H1 (cell line): ENCODE data around the gene INTS7. TPM values are rescaled to one million over a fixed set of nuclear protein-coding genes. Genes with fewer than 3 reads are reported as not detected.

ENCODE experiments used
- CTCF ChIA-PET: fragments of 300-600 bp; sonication (Branson Sonifier 250); formaldehyde crosslinking; loops from one replicate; lab custom pipeline; 2021; ENCODE audit not compliant: partially characterized antibody; lab: Charles Lee
- POLR2A ChIA-PET: fragments of 300-600 bp; sonication (Branson Sonifier 250); formaldehyde crosslinking; loops from one replicate; lab custom pipeline; 2021; ENCODE audit warnings: inconsistent platforms; ENCODE audit not compliant: partially characterized antibody; lab: Charles Lee
- DNase-seq, 2 experiments: peaks; one replicate each; pipeline versions ENCODE4 v3.0.0 to v3.0.0-alpha.2; 2010 to 2022; ENCODE audit warnings: low spot score in 2 of 2, low read depth in 1 of 2, mixed read lengths in 1 of 2
- FAIRE-seq: peaks from 2 replicates; lab custom pipeline; 2011; peaks lifted over from hg19 to GRCh38; lab: Jason Lieb, UNC
- H2AFZ ChIP-seq: 2 replicates; pipeline ENCODE4 v1.8.1; 2012; ENCODE audit warnings: low read length, inconsistent platforms
- H2AK5ac ChIP-seq: 2 replicates; pipeline ENCODE4 v1.6.1; 2013; ENCODE audit warnings: low read depth, low read length
- H2BK120ac ChIP-seq: replicated peaks from 2 replicates; pipeline ENCODE3; 2013; ENCODE audit warnings: low read depth, low read length, inconsistent platforms
- H2BK12ac ChIP-seq: 2 replicates; pipeline ENCODE4 v1.6.1; 2013; ENCODE audit warnings: low read depth, low read length
- H2BK15ac ChIP-seq: 2 replicates; pipeline ENCODE4 v1.6.1; 2013; ENCODE audit warnings: low read length
- H2BK20ac ChIP-seq: 2 replicates; pipeline ENCODE4 v1.6.1; 2013; ENCODE audit warnings: low read length
- H2BK5ac ChIP-seq: 2 replicates; pipeline ENCODE4 v1.6.1; 2013; ENCODE audit warnings: low read depth, low read length
- H3K14ac ChIP-seq: 2 replicates; pipeline ENCODE4 v1.6.1; 2013; ENCODE audit warnings: inconsistent platforms; ENCODE audit not compliant: insufficient read length
- H3K18ac ChIP-seq: 2 replicates; pipeline ENCODE4 v1.6.1; 2013; ENCODE audit warnings: low read length; ENCODE audit errors: extremely low read depth
- H3K23ac ChIP-seq: 2 replicates; pipeline ENCODE4 v1.6.1; 2013; ENCODE audit warnings: inconsistent platforms; ENCODE audit not compliant: insufficient read length
- H3K23me2 ChIP-seq: 2 replicates; pipeline ENCODE4 v1.6.1; 2013; ENCODE audit warnings: low read depth, low read length
- H3K27ac ChIP-seq: 2 replicates; pipeline ENCODE4 v1.6.1; 2011; ENCODE audit warnings: low read depth, low read length, inconsistent platforms
- H3K27me3 ChIP-seq, 4 experiments: replicated peaks in 1 of 4; 1 replicate in 1 of 4; 2 replicates in 3 of 4; pipeline versions ENCODE4 v1.6.1 to v1.8.1; 2011 to 2013; ENCODE audit warnings: low read length in 3 of 4, mild to moderate bottlenecking in 3 of 4, inconsistent platforms in 2 of 4, mixed read lengths in 2 of 4, moderate library complexity in 1 of 4; ENCODE audit not compliant: control insufficient read depth in 3 of 4, insufficient read depth in 3 of 4; ENCODE audit errors: extremely low read depth in 1 of 4
- H3K36me3 ChIP-seq, 4 experiments: 2 replicates each; pipeline versions ENCODE4 v1.6.1 to v1.8.1; 2011 to 2013; ENCODE audit warnings: mild to moderate bottlenecking in 4 of 4, low read length in 3 of 4, moderate library complexity in 2 of 4, control low read depth in 1 of 4, inconsistent platforms in 1 of 4; ENCODE audit not compliant: insufficient read depth in 4 of 4, control insufficient read depth in 2 of 4
- H3K4ac ChIP-seq: replicated peaks from 2 replicates; pipeline ENCODE3; 2013; ENCODE audit warnings: low read length, low read depth, mixed read lengths, inconsistent platforms; ENCODE audit not compliant: insufficient read length
- H3K4me1 ChIP-seq, 4 experiments: replicated peaks in 1 of 4; 1 replicate in 1 of 4; 2 replicates in 3 of 4; pipeline versions ENCODE4 v1.6.1 to v1.8.1; 2011 to 2013; ENCODE audit warnings: low read length in 3 of 4, inconsistent platforms in 2 of 4, mixed read lengths in 1 of 4; ENCODE audit not compliant: insufficient read depth in 4 of 4, control insufficient read depth in 3 of 4
- H3K4me2 ChIP-seq, 2 experiments: 2 replicates each; pipeline versions ENCODE4 v1.6.1 to v1.8.1; 2011 to 2013; ENCODE audit warnings: low read depth in 2 of 2, low read length in 2 of 2, control low read depth in 1 of 2, inconsistent platforms in 1 of 2, mild to moderate bottlenecking in 1 of 2; ENCODE audit not compliant: insufficient read depth in 1 of 2
- H3K4me3 ChIP-seq, 4 experiments: fragments of 200-600, 300-600 bp in 1 of 4; sonication (generic), shearing (Covaris generic), sonication (Bioruptor Twin) in 1 of 4; 2 replicates each; pipeline versions ENCODE4 v1.5.1 to v1.8.1; 2011 to 2016; ENCODE audit warnings: low read length in 4 of 4, low read depth in 3 of 4, control low read depth in 2 of 4, inconsistent platforms in 2 of 4, mild to moderate bottlenecking in 2 of 4, mixed read lengths in 1 of 4, moderate library complexity in 1 of 4; ENCODE audit not compliant: insufficient read depth in 2 of 4; ENCODE audit errors: extremely low read depth in 1 of 4
- H3K56ac ChIP-seq: replicated peaks from 2 replicates; pipeline ENCODE3; 2013; ENCODE audit warnings: low read depth, mild to moderate bottlenecking, mixed read lengths, low read length, inconsistent platforms; ENCODE audit not compliant: insufficient read length
- H3K79me1 ChIP-seq: 2 replicates; pipeline ENCODE4 v1.6.1; 2013; ENCODE audit warnings: low read depth, low read length, control low read depth
- H3K79me2 ChIP-seq, 2 experiments: 2 replicates each; pipeline versions ENCODE4 v1.6.1 to v1.8.1; 2012 to 2013; ENCODE audit warnings: low read length in 2 of 2, mild to moderate bottlenecking in 2 of 2, inconsistent platforms in 1 of 2; ENCODE audit not compliant: insufficient read depth in 2 of 2, control insufficient read depth in 1 of 2
- H3K9ac ChIP-seq, 4 experiments: replicated peaks in 1 of 4; 1 replicate in 1 of 4; 2 replicates in 3 of 4; pipeline versions ENCODE4 v1.6.1 to v1.8.1; 2011 to 2013; ENCODE audit warnings: low read depth in 3 of 4, low read length in 3 of 4, control low read depth in 2 of 4, mild to moderate bottlenecking in 2 of 4, moderate library complexity in 2 of 4, inconsistent platforms in 1 of 4; ENCODE audit errors: extremely low read depth in 1 of 4
- H3K9me3 ChIP-seq, 2 experiments: 2 replicates each; pipeline versions ENCODE4 v1.6.1 to v1.8.1; 2012 to 2013; ENCODE audit warnings: mild to moderate bottlenecking in 2 of 2, moderate library complexity in 2 of 2, control low read depth in 1 of 2, inconsistent platforms in 1 of 2, low read depth in 1 of 2, low read length in 1 of 2, mixed read lengths in 1 of 2; ENCODE audit not compliant: insufficient read depth in 2 of 2
- H4K20me1 ChIP-seq, 2 experiments: replicated peaks in 1 of 2; 2 replicates each; pipeline versions ENCODE3 to v1.8.1; 2011 to 2013; ENCODE audit warnings: inconsistent platforms in 2 of 2, low read length in 2 of 2, mild to moderate bottlenecking in 1 of 2; ENCODE audit not compliant: insufficient read depth in 2 of 2, control insufficient read depth in 1 of 2
- H4K5ac ChIP-seq: 2 replicates; pipeline ENCODE4 v1.6.1; 2013; ENCODE audit warnings: low read length, low read depth, mixed read lengths, inconsistent platforms; ENCODE audit not compliant: insufficient read length
- H4K8ac ChIP-seq: 2 replicates; pipeline ENCODE4 v1.8.0; 2013; ENCODE audit warnings: mild to moderate bottlenecking, moderate library complexity, low read length, inconsistent platforms; ENCODE audit not compliant: insufficient read depth; ENCODE audit errors: extremely low read depth
- H4K91ac ChIP-seq: replicated peaks from 2 replicates; pipeline ENCODE3; 2013; ENCODE audit warnings: low read length, mixed read lengths, inconsistent platforms; ENCODE audit not compliant: insufficient read length
- ASH2L ChIP-seq: fragments of 200-600, 300-600 bp; sonication (generic); IDR thresholded peaks from one replicate; pipeline ENCODE4 v1.7.1; 2017; ENCODE audit warnings: low read length
- BCL11A ChIP-seq, 2 experiments: IDR thresholded peaks; one replicate each; pipeline ENCODE4 v1.6.1; 2011; ENCODE audit warnings: low read depth in 2 of 2, low read length in 2 of 2, mild to moderate bottlenecking in 2 of 2
- CEBPB ChIP-seq: IDR thresholded peaks from 2 replicates; pipeline ENCODE4 v1.6.1; 2012; ENCODE audit warnings: low read depth, low read length
- EZH2 ChIP-seq: fragments of 200-600 bp; sonication (generic); IDR thresholded peaks from 2 replicates; pipeline ENCODE4 v1.7.1; 2012; ENCODE audit warnings: low read depth, mild to moderate bottlenecking, moderate library complexity, low read length, inconsistent platforms; ENCODE audit not compliant: severe bottlenecking
- GABPA ChIP-seq: IDR thresholded peaks from 2 replicates; pipeline ENCODE4 v1.6.1; 2011; ENCODE audit warnings: mild to moderate bottlenecking, low read length, moderate library complexity, borderline replicate concordance; ENCODE audit not compliant: insufficient read depth
- KDM1A ChIP-seq: fragments of 200-600, 300-600 bp; sonication (generic); IDR thresholded peaks from 2 replicates; pipeline ENCODE4 v1.7.1; 2016; ENCODE audit warnings: mild to moderate bottlenecking, low read length, borderline replicate concordance
- KDM5A ChIP-seq: fragments of 200-600 bp; IDR thresholded peaks from 2 replicates; pipeline ENCODE4 v1.7.1; 2012; ENCODE audit warnings: mild to moderate bottlenecking, low read length, inconsistent platforms, mixed read lengths
- MAX ChIP-seq: IDR thresholded peaks from 2 replicates; pipeline ENCODE4 v1.6.1; 2012; ENCODE audit warnings: inconsistent platforms
- SIX5 ChIP-seq: IDR thresholded peaks from 2 replicates; pipeline ENCODE4 v1.6.1; 2011; ENCODE audit warnings: mild to moderate bottlenecking, low read depth, low read length
- SP1 ChIP-seq: IDR thresholded peaks from 2 replicates; pipeline ENCODE4 v1.6.1; 2011; ENCODE audit warnings: low read depth, low read length
- SP2 ChIP-seq: IDR thresholded peaks from 2 replicates; pipeline ENCODE4 v1.6.1; 2012; ENCODE audit warnings: mild to moderate bottlenecking, low read length, inconsistent platforms
- SP4 ChIP-seq: IDR thresholded peaks from 2 replicates; pipeline ENCODE4 v1.6.1; 2012; ENCODE audit warnings: low read length, inconsistent platforms
- SUZ12 ChIP-seq: fragments of 200-600 bp; sonication (generic); IDR thresholded peaks from 2 replicates; pipeline ENCODE4 v1.6.1; 2012; ENCODE audit warnings: mild to moderate bottlenecking, inconsistent platforms, low read length, moderate library complexity, mixed read lengths
- TBP ChIP-seq: IDR thresholded peaks from 2 replicates; pipeline ENCODE4 v1.6.1; 2011; ENCODE audit warnings: low read depth, low read length, improper control_type of control experiment
- USF2 ChIP-seq: IDR thresholded peaks from 2 replicates; pipeline ENCODE4 v1.6.1; 2011; ENCODE audit warnings: low read length, improper control_type of control experiment
- WGBS, 2 experiments: shearing (Covaris generic) in 1 of 2; methylation state at CpG; one replicate each; pipeline versions ENCODE4 v1.1.6 to v1.1.7; 2013 to 2015; ENCODE audit warnings: low lambda C conversion rate in 2 of 2, mixed read lengths in 2 of 2, inconsistent platforms in 1 of 2, low coverage in 1 of 2, missing lambda C conversion rate in 1 of 2; ENCODE audit not compliant: insufficient replicate concordance in 2 of 2, insufficient coverage in 1 of 2, insufficient read length in 1 of 2; ENCODE audit errors: extremely low coverage in 1 of 2, missing lambda C conversion rate in 1 of 2; 5-methylcytosine and 5-hydroxymethylcytosine counted together
- polyA plus RNA-seq, 7 experiments: library from polyadenylated mRNA; depleted of rRNA in 3 of 7; stranded (reverse) in 5 of 7; unstranded in 2 of 7; fragments of >200 nt in 5 of 7; fragments of 200-250 nt in 2 of 7; gene quantifications; 1 replicate in 5 of 7; 2 replicates in 1 of 7; 4 replicates in 1 of 7; pipeline versions ENCODE4 v1.2.1 to v1.2.3, GENCODE V29; 2011 to 2013; ENCODE audit warnings: missing spikeins in 2 of 7, mixed read lengths in 2 of 7
- total RNA-seq: library from RNA; stranded (reverse); fragmentation: NEBNext Ultra II Directional; extraction: Animal tissue kit (Norgen Biotek cat#: 25700); gene quantifications from 2 replicates; pipeline ENCODE4 v1.2.1, GENCODE V29; 2021

The INTS7 gene
- total and polyA plus RNA-seq, 2 of the 8 experiments (the other 6 are each of a cell fraction or from before 2014, with no cell fraction given), result 15.2 to 22.4 TPM

- Histone ChIP-seq H2BK12ac (no peak overlapping the region), H3K23ac (no peak overlapping the region), H3K4me1 (no peaks in the 10 kb centered on the region), H4K91ac (no peak overlapping the region), H3K18ac (no peak overlapping the region), H3K9me3 (no peaks in the 10 kb centered on the region), H4K8ac (no peak overlapping the region), H3K9ac (no peak overlapping the region), H3K4me3 (no peak overlapping the region), H3K4ac (no peak overlapping the region), H3K56ac (no peak overlapping the region), H3K79me1 (no peaks in the 10 kb centered on the region), H3K4me2 (no peak overlapping the region), H3K14ac (no peak overlapping the region), H3K79me2 (no peaks in the 10 kb centered on the region), H2BK120ac (no peak overlapping the region), H3K23me2 (no peaks in the 10 kb centered on the region), H4K20me1 (no peaks in the 10 kb centered on the region), H2AK5ac (no peak overlapping the region), H3K27ac (no peak overlapping the region), H2BK15ac (no peak overlapping the region), H4K5ac (no peak overlapping the region), H2BK5ac (no peak overlapping the region), H3K36me3 (peaks cover 12 to 73% (median 32%) of the 10 kb centered on the region in 4 experiments), H2BK20ac (no peak overlapping the region), H3K27me3 (no peaks in the 10 kb centered on the region), H2AFZ (no peak overlapping the region)
- FAIRE-seq (no peak), DNase-seq (no peak)
- CTCF ChIA-PET, result no interaction called here
- WGBS, 2 experiments, result 93% methylated on average over 3 of the region's 3 CpGs; no CpG with 5 or more reads in 1 of the 2 experiments
- POLR2A ChIA-PET, result no interaction called here
- no peak for TF ChIP-seq EZH2
- no peak for TF ChIP-seq SP2
- TF ChIP-seq ASH2L, result no peak
- TF ChIP-seq SUZ12, result no peak
- TF ChIP-seq BCL11A (IDR thresholded peaks at IDR 0.05; ENCODE audit: low read depth in 2 of 2, low read length in 2 of 2), result no peak
- no peak for TF ChIP-seq KDM1A
- no peak for TF ChIP-seq KDM5A
- no peak for TF ChIP-seq SIX5
- no peak for TF ChIP-seq TBP
- TF ChIP-seq MAX, result no peak
- no peak for TF ChIP-seq SP1
- TF ChIP-seq GABPA, result no peak
- no peak for TF ChIP-seq CEBPB
- TF ChIP-seq SP4, result no peak
- TF ChIP-seq USF2, result no peak
Measured at GRCh38 chr1:212074313-212074712, 39.0 kb upstream of the INTS7 start.
